ENCODE results near the gene TSHZ1.

Gene TSHZ1

DNA sequence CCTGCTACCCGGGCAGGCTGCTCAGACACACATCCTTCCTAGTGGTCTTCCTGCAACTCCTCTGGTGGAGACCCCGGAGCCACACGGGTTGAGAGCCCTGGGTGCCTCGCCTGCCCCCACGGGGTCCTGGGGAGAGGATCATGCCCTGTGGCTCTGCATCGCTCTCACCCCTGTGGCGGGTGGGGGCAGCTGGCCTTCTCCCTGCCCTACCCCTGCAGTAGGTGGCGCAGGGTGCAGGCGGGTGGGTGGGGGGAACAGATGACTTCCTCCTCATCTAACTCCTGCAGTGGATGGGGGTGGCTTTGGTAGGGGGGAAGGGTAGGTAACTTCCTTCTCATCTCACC lies 38.5 kb downstream of the TSHZ1 start:
- DNase-seq = no peak

DNA sequence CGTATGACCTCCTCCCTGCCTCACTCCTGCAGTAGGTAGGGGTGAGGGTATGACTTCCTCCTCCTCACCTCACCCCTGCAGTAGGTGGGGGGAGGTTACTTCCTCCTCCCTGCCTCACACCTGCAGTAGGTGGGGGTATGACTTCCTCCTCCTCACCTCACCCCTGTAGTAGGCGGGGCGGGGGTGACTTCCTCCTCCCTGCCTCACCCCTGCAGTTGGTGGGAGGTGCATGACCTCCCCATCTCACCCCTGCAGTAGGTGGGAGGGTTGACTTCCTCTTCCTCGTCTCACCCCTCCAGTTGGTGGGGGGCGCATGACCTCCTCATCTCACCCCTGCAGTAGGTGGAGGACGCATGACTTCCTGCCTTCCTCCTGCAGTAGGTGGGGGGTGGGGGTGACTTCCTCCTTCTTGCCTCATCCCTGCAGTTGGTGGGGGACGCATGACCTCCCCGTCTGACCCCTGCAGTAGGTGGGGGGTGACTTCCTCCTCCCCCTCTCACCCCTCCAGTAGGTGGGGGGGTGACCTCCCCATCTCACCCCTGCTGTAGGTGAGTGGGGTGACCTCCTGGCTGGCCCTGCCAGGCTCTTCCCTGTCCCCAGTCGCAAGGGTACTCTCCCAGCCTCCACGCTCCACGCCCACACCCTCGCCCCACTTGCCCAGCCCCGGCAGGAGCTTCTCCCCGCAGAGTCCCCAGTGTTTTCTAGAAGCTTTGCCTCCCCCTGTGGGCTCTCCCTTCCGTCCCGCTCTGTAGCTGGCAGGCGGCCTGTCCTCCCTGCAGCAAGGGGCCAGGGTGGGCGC lies 39.3 kb downstream of the TSHZ1 start:
- no peak for DNase-seq

DNA sequence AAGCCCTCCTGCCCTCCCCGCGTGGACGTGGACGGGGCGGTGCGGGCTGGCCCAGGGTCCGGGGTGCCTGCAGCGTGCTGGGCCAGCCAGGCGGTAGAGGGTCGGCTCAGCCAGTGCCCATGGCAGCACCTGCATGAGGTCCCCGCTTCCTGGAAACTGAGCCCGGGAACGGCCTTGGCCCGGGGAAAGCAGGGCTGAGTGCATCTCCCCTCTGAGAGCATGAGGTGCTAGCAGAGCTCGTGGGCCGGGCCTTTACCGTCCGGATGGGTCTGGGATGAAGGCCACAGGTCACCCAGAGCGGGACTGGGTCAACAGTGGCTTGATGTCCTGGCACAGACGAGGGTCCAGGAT lies 39.8 kb downstream of the TSHZ1 start:
- DNase-seq = no peak

DNA sequence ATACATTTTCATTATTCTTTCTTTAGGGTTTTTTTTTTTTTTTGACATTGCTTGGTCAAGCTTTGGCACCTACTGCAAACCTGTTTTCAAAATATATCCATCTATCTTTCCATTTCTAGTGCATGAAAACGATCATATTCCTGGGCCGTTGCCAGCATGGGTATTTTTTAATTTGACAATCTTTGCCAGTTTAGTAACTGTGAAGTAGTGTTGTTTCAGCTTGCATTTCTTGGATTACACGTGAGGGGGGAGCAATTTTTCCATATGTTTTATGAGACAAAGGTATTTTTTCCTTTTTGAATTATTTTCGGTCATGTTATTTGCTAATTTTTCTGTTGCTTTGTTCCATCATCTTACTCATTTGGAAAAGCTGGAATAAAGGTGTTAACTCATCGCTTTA lies 40.9 kb downstream of the TSHZ1 start:
- DNase-seq = no peak

DNA sequence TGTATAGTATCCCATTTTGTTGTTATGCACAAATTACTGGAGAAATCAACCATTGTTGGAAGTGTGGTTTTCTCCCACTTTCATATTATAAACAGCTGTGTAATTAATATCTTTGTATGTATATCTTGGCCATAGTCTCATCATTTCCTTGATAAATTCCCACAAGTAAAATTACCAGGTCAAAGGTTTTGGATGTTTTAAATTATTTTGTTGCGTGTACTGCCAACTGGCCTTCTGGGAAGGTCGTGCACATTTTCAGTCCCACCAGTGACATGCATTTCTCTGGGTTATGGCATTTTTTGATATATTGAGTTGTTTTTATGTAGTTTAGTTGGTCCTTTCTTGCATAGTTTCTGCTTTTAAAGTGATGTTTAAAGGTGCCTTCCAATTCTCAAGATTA lies 41.5 kb downstream of the TSHZ1 start:
- DNase-seq = no peak

DNA sequence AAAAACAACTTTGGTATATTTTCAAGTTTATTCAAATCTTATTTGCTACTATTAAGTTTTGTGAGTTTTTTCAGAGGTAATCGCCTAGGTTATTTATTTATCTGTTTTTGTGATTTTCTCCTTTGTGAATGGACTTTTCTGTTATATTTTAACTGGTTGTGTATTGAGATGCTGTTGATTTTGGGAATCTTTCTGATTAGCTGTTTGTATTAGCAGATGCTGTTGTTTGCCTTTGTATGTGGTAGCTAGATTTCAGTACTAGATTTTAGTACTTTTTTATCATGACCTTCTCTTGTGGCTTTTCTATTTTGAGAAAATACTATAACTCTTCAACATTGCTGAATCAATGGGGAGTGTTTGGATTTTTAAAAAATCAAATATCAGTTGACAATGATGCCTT lies 42.4 kb downstream of the TSHZ1 start:
- no peak for DNase-seq

DNA sequence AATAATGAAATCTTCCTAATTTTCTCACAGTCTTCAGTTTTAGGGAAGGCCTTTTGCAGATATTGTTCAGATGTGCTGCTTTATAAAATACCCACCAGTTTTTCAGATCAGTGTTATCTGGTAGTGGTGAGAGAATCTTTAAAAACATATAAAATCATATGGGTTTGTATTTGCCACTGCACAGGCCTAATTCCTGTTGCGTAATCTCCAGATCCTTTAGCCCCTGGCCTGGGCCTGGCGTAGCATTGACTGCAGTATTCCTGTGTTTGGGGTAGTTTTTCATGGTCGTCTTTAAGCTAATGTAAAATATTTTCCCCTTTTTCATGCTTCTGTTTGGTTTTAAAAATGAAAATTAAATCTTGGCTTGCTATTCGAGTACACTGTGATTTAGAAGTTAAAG lies 43.2 kb downstream of the TSHZ1 start:
- no peak for DNase-seq

DNA sequence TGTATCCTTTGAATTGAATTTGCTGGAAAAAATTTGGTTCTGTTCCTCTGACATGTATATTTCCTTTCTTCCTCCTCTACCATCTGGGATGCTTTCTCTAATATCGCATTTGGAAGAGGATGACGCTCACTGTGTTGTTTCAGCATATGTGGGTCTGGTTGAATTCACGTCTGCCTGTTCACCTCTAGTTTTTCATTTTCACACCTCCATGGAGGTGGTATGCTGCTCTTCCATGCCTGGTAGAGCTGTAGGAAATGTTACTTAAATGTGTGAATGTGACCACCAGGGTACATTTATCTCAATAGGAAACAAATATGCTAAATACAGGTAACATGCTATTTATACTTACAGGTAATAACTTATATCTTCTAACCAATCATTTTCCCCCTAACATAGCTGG lies 44.5 kb downstream of the TSHZ1 start:
- no peak for DNase-seq

DNA sequence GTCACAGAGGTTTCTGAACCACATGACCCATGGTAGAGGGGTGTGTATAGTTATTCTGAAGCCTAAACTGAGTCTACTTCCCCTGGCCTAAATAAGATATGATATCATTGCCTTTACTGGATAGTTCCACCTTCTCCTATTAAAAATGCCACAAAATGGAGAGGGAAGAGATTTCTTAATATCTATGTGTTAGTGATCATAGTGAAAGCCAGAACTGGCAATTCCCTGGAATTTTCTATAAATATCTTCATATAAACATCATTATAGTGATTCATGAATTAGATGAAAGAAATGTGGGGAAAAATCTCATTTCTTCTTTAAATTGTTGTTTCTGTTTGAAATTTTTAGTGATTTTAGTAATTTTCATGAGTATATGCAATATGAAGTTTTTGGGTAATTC lies 45.8 kb downstream of the TSHZ1 start:
- DNase-seq = no peak

DNA sequence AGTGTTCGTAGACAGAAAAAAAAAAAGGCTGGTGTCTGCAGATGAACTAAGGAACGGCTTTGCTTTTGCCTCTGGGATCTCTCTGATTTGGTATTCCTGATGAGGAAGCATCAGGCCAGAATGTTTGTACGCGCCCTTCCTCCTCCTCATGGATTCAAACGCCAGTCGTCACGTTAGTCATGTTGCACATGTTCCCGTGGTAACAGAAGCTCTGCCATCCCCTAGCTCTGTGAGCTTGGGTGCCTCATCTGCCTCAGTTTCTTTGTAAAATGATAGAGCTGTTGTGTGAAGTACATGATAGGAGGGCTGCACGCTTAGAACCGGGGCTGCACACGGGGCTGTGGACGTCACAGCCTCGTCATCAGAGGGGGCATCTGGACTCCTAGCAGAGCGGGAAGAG lies 47.0 kb downstream of the TSHZ1 start:
- DNase-seq = no peak

DNA sequence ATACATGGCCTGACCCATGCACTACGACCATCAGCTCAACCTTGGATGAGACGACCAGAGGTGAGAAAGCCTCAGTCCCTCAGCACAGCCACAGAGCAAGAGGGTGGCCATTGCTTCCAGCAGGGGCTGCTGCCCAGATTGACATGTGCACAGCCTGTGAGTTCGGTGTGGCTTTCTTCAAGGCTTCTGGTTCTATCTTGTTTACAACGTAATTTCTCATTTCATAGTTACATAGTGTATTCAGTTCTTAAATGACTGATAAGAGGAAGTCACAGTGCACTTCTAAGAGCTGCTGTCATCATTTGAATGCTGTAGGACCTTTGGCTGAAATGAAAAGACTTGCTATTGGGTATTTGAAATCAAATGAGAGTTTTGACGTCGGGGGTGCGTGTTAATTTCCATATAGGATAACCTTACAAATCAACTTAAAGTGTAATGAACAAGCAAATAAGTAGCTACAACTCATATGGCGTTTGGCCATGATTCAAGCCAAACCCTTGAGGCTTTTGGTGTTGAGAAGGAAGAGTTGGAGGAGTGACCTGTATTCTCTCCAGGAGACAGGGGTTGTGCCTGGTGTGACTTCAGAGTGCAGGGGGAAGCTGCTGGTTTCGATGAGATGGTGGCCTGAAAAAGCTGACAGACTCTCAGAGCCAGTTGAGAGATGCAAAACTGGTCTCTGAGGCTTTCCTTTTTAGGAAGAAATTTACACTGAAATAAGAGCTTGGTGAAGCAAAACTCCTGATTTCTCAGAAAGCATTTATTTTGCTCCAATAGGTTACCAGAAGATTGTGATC lies 51.0 kb downstream of the TSHZ1 start:
- DNase-seq = no peak

DNA sequence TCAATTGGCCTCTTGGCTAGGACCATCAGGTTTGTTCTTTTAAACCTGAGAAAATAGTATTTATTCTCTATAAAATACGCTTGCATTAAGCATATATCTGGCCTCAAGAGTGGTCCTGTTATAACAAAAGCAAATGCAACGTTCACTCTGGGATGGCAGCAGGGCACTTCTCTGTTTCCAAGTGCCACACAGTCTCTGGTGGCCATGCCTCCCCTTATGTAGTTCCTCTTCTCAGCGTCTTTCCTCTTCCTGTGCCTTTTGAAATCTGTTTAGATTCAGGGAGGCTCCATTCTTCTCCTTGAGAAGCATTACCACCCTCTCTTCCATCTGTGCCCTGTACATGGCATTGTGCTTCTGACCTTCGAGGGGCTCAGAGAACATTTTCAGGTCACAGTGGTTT lies 51.9 kb downstream of the TSHZ1 start:
- no peak for DNase-seq

DNA sequence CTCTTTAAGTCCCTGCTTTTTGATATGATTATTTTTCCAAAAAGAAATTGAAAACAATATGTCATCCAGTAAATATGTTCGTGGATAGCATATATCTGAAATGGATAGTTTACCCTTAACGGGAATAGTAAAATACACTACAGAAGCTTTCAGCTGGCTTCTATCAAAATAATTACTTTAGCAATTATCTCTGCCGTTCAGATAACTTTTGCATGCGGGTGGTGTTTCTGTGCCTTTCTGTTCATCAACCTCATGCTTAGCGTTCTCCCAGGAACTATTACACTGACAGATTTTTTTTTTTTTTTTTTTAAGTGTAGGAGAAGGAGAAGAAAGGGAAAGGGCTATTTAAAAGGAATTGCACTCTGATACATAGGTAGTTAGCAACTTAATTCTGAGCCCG lies 53.6 kb downstream of the TSHZ1 start:
- DNase-seq = no peak

DNA sequence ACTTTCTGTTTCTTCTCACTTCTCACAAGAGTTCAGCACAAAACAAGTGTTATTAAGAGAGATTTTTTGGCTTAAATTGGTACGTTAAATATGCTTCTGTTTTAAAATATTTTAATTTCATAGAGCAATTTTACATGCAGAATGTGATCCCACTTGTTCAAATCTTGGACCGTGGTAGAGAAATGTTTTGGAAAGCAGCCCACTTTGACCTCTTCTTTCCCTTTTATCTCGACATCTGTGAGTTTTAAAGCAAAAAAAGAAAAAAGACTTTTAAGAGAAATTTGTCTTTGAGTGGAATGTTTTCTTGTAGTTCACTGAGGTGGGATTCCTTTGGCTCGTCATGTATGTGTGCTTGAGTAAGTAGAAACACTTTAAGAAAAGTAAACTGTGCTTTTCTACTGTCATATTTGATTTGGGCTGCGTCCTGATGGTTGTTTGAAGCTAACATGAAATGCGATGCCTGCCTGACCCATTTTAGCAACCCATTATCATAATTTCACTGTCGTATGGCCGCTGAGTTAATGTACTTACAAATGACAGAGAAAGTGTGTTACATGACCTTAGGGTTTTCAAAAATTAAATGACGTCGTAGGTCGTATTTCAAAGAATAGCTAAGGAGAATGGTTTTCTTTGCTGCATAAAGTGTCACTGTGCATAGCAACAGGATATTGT lies 54.5 kb downstream of the TSHZ1 start:
- DNase-seq = peak; percentile 37

DNA sequence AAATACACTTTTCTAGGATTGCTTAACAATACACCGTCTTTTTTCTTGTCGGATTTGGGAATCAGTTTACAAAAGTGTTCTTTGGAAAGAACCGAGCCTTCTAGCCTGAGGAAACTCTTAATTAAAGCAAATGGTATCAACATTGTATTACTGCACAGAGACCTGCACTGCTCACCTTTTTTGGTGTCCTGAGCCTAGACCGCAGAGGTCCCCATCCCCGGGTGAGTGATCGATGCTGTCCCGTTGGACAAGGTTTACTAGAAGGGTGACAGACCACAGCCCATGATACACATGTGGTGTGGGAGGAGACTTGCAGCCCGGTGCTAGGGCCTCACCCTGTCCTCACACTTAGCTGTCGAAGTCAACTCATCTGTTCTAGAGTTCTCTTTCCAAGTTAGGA lies 55.3 kb downstream of the TSHZ1 start:
- no peak for DNase-seq

DNA sequence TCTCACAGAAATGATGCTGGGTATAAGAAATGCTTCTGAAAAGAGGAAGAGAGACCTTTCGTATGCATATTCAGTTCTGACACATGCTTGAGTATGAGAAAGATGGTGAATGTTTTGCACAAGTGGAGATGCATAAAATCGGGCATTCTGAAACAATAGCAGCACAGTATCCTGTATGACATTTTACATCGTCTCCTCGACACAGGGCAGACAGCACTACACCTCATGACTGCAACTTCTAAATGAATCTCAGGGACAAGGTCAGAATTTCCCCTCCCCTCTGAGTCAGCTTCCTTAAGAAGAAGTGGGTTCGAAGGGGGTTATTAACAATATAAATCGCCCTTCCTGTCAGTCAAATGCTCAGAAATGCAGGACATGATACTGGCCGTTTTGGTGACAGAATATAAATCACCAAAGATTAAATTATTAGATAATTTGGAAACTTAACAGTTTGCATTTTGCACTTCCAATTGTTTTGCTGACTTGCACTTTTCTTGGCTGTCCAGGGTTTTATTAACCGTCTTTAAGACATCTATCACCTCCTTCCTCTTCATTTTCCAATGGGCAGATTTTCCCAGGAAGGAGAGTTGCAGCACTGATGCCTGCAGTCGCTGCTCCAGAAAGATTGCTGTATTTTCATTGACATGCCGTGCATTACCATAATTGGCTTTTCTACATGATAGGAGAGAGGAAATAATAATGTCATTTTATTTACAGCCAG lies 57.2 kb downstream of the TSHZ1 start:
- DNase-seq = no peak

DNA sequence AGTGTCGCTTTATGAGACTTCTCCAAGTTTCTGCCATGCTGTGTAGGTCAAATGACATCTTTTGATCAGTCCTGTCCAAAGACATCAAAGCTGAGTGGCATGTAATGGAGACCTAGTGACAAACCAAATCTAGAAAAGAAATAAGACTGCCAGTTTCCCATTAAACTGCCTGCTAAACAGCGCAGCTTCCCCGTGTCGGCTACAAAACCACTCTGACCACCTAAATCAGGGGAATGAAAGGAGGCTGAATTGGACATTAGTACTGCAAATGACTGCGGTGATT lies 57.7 kb downstream of the TSHZ1 start:
- no peak for DNase-seq

DNA sequence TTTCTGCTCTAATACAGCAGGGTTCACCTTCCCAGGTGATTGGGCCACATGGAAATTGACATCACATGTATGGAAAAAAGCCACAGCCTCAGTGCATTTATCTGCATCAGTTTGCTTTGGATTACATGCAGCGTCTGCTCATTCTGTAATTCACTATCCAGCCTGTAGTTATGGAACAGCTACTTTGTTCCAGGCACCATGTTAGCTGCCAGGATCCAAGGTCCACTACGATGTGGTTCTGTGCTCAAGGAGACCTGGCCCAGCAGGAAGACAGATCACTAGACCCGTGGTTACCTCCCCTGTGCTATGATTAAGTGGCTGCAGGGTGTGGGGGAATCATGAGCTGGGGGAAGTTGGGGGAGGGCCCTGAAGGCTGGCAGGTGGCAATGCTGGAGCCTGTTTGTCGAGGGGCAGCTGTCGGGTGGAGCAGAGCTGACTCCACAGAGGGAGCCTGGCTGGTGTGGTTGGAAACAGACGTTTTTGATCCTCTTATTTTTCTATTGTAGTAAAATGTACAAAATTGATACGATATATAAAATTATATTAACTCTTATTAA lies 58.6 kb downstream of the TSHZ1 start:
- DNase-seq = peak; percentile 88

DNA sequence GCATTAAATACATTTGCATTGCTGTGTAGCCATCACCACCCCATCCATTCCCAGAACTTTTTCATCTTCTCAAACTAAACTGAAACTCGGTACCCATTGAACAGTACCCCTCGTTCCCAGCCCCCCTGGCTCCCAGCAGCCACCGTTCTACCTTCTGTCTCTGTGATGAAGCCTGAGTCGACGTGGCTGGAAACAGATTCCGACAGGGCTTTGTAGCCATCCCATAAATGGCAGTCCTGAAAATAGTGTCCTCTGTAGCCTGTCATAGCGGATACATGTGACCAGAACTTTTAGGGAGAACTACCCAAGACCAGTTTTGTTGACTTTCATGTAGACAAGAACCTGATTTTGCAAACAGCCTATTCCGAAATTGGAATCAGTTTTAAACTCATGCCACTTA lies 59.1 kb downstream of the TSHZ1 start:
- no peak for DNase-seq

DNA sequence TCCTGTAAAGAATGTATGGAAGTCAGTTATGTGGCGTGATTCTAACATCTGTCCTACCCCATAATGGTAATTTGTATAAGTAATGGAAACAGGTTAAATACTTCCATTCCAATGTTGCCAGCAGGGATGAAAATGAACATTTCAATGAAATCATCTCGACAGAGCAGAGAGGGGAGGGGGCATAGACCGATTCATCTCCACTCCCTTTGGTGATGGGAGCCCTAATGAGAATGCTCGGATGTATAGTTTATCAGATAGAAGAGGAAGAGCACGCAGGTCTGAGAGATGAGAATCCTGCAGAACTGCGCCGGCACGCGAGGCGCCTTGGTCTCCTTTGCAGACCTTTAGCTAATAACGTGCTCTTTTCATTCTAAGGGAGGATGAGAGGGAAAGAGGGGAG lies 61.4 kb downstream of the TSHZ1 start:
- no peak for DNase-seq

DNA sequence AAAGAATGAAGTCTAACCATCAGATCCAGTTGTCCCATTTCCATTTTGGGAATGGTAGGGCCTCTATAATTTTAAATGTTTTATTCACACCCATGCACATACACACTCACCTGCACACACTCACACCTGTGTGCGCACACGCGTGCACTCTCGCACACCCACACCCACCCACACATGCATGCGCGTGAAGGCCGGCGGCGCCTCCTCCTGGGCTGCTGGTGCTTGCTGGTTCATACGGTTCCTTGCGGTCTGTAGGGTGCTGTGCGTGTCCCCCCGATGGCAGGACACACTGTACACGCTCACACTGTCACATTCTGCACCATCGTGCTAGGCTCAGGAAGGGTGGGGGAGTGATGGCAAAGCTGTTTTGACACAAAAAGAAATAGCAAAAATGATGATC lies 63.2 kb downstream of the TSHZ1 start:
- DNase-seq = no peak

DNA sequence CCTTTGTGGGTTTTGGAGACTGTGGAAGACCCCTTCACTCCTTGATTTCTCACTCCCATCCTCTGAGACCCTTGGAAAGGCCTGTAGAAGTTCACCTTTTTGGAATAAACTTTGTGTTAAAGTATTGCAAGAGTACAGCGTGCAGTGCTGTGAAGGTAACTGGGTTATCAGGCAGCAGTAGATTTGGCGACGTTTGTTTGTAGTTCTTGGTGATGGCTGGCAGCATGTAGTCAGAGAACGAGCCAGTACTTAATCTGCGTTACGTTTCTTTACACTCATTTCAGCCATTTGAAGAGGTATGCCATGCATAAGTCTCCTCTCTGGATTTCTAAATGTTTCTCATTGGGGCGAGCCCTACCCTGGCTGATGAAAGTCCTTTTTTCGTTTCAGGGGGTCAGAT lies 64.6 kb downstream of the TSHZ1 start:
- DNase-seq = peak; percentile 44

DNA sequence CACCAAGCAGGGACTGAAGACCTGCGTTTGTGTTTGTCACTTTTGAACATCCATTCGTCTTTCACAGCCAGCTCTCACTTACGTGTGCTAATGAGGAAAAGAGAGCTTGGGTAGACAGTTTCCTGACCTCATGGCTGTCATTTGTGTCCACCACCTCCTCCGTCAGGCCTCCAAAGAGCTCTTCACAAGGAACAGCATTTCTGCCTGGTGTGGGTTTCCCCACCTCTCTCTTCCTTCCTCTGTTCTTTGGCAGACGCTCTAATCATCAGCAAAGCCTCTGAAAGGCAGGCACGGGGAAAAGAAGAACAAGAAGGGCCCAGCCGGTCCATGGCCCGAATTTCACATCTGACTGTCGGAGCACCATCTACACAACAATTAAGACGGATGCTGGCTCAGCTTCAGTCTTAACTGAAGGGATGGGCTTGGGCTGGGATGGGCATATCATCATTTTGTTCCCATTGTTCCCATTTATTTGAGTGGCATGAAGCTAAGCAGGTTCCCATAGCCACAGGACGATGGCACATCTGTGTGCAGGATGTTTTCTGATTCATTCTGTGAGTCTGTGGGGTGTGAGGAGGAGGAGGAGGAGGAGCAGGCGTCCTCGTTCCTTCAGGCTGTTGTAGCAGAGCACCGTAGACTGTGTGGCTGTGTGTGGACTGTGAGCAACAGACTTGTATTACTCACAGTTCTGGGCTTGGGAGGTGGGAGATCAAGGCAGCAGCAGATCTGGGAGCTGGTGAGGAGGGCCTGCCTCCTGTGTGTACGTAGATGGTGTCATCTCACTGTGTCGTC lies 66.4 kb downstream of the TSHZ1 start:
- no peak for DNase-seq

Data from NCI-H510A treated with DMSO at 0.1 percent for 48 hours (cell line).